HepG2 (cell line): ENCODE measurements around the gene C17orf58. TPM values are rescaled to one million over a fixed set of nuclear protein-coding genes. Genes with fewer than 3 reads are reported as not detected.
A peak's percentile ranks its signal among the peaks of the same experiment; 100 is the strongest.

Experiments used
- KMT2A ChIP-seq: sonication (generic); formaldehyde crosslinking; IDR thresholded peaks from 2 replicates; pipeline ENCODE4 v1.4.0; 2020; ENCODE audit warnings: missing genetic modification reagents
- SKI ChIP-seq: fragments of 450-650 bp; IDR thresholded peaks from one replicate; pipeline ENCODE4 v1.6.1; 2018; ENCODE audit warnings: mild to moderate bottlenecking; ENCODE audit not compliant: partially characterized antibody
- TBX2 ChIP-seq: sonication (generic); formaldehyde crosslinking; IDR thresholded peaks from 2 replicates; pipeline ENCODE4 v1.5.0; 2020; ENCODE audit warnings: missing genetic modification reagents, mild to moderate bottlenecking, borderline replicate concordance
- ZKSCAN8 ChIP-seq: IDR thresholded peaks from 2 replicates; pipeline ENCODE4 v1.6.1; 2016; ENCODE audit warnings: borderline replicate concordance, missing genetic modification reagents, missing compliant biosample characterization
- ZSCAN20 ChIP-seq: sonication (generic); formaldehyde crosslinking; IDR thresholded peaks from 2 replicates; pipeline ENCODE4 v1.4.0; 2020; ENCODE audit warnings: missing genetic modification reagents, mild to moderate bottlenecking, borderline replicate concordance
- polyA plus RNA-seq, 8 experiments: library from polyadenylated mRNA; depleted of rRNA in 3 of 8; stranded (reverse) in 7 of 8; unstranded in 1 of 8; fragments of >200 nt; fragmentation: Illumina TruSeq in 4 of 8; extraction: Trizol in 4 of 8; gene quantifications; 2 replicates each; pipeline versions ENCODE4 v1.2.1 to v1.2.3, GENCODE V29; 2011 to 2016; ENCODE audit warnings: low read depth in 4 of 8, missing spikeins in 1 of 8, mixed read lengths in 1 of 8; ENCODE audit not compliant: insufficient read depth in 1 of 8
- total RNA-seq, 5 experiments: library from RNA; depleted of rRNA; stranded (reverse); fragments of >200 nt; fragmentation: Illumina TruSeq; extraction: Trizol; gene quantifications; 2 replicates each; pipeline ENCODE4 v1.2.3, GENCODE V29; 2016; ENCODE audit warnings: low read depth in 1 of 5
- TF ChIP-seq, protein P1 (sequence below): sonication (generic); formaldehyde crosslinking; IDR thresholded peaks from 2 replicates; pipeline ENCODE4 v1.5.1; 2020; ENCODE audit warnings: missing genetic modification reagents, mild to moderate bottlenecking, borderline replicate concordance
- TF ChIP-seq, protein P2 (sequence below): sonication (generic); formaldehyde crosslinking; IDR thresholded peaks from 2 replicates; pipeline ENCODE4 v1.4.0; 2020; ENCODE audit warnings: missing genetic modification reagents
- TF ChIP-seq, protein P3 (sequence below), 2 experiments: sonication (generic) in 1 of 2; formaldehyde crosslinking in 1 of 2; IDR thresholded peaks; 2 replicates each; pipeline versions ENCODE4 v1.4.0 to v1.6.1; 2018 to 2020; ENCODE audit warnings: missing genetic modification reagents in 2 of 2, borderline replicate concordance in 1 of 2, low read depth in 1 of 2, mild to moderate bottlenecking in 1 of 2, missing biosample characterization in 1 of 2
- TF ChIP-seq, protein P4 (sequence below): sonication (generic); formaldehyde crosslinking; IDR thresholded peaks from 2 replicates; pipeline ENCODE4 v1.5.1; 2020; ENCODE audit warnings: mild to moderate bottlenecking, missing genetic modification reagents, moderate library complexity
- TF ChIP-seq, protein P5 (sequence below): sonication (generic); formaldehyde crosslinking; conservative IDR thresholded peaks from 2 replicates; pipeline ENCODE4 v1.8.0; 2022; ENCODE audit warnings: mild to moderate bottlenecking, moderate library complexity, missing genetic modification reagents
- TF ChIP-seq, protein P6 (sequence below): sonication (generic); formaldehyde crosslinking; IDR thresholded peaks from 2 replicates; pipeline ENCODE4 v1.4.0; 2020; ENCODE audit warnings: missing genetic modification reagents

Gene C17orf58
- total and polyA plus RNA-seq, 2 of the 13 experiments (the other 11 are each of a cell fraction or from before 2014, with no cell fraction given) = 15.6 to 15.8 TPM

DNA sequence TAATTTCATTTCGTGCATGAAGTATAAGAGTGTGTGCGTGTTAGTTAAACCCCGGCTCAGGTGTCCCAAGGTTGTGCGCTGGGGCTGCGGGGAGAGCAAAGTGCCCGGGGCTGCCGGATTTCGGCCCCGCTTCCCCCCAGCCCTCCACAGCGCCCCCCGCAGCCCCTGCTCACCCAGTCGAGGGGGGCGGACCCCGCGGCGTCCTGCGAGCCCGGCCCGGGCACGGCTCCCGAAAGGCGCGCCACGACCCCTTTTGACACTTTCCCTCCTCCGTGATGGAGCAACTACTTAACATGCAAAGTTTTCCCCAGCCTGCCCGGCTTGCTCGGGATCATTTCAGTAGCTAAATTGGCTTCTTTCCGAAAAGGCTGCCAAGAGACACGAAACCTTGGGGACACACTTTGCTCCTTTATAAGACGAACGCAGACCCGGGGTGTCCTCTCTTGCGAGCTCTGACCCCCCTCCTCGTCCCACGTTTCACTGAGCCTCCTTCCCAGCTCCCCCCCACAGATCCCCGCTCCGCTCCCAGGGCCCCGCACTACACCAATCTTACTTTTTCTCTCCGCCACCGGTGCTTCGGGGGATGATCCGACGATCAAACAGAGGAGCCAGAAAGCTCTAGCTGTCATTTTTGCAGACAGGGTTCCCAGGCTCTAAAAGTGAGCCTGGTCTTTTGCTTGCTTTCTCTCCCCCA, 552 bp downstream of the C17orf58 start (continued):
- TF ChIP-seq, protein P1, sequence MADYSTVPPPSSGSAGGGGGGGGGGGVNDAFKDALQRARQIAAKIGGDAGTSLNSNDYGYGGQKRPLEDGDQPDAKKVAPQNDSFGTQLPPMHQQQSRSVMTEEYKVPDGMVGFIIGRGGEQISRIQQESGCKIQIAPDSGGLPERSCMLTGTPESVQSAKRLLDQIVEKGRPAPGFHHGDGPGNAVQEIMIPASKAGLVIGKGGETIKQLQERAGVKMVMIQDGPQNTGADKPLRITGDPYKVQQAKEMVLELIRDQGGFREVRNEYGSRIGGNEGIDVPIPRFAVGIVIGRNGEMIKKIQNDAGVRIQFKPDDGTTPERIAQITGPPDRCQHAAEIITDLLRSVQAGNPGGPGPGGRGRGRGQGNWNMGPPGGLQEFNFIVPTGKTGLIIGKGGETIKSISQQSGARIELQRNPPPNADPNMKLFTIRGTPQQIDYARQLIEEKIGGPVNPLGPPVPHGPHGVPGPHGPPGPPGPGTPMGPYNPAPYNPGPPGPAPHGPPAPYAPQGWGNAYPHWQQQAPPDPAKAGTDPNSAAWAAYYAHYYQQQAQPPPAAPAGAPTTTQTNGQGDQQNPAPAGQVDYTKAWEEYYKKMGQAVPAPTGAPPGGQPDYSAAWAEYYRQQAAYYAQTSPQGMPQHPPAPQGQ = no peak
- TF ChIP-seq KMT2A (CRISPR knock-in tag) = no peak
- TF ChIP-seq SKI = no peak
- TF ChIP-seq TBX2 = no peak
- TF ChIP-seq, protein P2, sequence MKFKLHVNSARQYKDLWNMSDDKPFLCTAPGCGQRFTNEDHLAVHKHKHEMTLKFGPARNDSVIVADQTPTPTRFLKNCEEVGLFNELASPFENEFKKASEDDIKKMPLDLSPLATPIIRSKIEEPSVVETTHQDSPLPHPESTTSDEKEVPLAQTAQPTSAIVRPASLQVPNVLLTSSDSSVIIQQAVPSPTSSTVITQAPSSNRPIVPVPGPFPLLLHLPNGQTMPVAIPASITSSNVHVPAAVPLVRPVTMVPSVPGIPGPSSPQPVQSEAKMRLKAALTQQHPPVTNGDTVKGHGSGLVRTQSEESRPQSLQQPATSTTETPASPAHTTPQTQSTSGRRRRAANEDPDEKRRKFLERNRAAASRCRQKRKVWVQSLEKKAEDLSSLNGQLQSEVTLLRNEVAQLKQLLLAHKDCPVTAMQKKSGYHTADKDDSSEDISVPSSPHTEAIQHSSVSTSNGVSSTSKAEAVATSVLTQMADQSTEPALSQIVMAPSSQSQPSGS = no peak
- TF ChIP-seq, protein P3, sequence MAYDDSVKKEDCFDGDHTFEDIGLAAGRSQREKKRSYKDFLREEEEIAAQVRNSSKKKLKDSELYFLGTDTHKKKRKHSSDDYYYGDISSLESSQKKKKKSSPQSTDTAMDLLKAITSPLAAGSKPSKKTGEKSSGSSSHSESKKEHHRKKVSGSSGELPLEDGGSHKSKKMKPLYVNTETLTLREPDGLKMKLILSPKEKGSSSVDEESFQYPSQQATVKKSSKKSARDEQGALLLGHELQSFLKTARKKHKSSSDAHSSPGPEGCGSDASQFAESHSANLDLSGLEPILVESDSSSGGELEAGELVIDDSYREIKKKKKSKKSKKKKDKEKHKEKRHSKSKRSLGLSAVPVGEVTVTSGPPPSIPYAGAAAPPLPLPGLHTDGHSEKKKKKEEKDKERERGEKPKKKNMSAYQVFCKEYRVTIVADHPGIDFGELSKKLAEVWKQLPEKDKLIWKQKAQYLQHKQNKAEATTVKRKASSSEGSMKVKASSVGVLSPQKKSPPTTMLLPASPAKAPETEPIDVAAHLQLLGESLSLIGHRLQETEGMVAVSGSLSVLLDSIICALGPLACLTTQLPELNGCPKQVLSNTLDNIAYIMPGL (CRISPR knock-in tag; IDR thresholded peaks at IDR 0.05; ENCODE audit: borderline replicate concordance in 1 of 2, low read depth in 1 of 2) = peak in 1 of 2 experiments; percentile 64; a peak in 2 of 4 replicates
- TF ChIP-seq, protein P4, sequence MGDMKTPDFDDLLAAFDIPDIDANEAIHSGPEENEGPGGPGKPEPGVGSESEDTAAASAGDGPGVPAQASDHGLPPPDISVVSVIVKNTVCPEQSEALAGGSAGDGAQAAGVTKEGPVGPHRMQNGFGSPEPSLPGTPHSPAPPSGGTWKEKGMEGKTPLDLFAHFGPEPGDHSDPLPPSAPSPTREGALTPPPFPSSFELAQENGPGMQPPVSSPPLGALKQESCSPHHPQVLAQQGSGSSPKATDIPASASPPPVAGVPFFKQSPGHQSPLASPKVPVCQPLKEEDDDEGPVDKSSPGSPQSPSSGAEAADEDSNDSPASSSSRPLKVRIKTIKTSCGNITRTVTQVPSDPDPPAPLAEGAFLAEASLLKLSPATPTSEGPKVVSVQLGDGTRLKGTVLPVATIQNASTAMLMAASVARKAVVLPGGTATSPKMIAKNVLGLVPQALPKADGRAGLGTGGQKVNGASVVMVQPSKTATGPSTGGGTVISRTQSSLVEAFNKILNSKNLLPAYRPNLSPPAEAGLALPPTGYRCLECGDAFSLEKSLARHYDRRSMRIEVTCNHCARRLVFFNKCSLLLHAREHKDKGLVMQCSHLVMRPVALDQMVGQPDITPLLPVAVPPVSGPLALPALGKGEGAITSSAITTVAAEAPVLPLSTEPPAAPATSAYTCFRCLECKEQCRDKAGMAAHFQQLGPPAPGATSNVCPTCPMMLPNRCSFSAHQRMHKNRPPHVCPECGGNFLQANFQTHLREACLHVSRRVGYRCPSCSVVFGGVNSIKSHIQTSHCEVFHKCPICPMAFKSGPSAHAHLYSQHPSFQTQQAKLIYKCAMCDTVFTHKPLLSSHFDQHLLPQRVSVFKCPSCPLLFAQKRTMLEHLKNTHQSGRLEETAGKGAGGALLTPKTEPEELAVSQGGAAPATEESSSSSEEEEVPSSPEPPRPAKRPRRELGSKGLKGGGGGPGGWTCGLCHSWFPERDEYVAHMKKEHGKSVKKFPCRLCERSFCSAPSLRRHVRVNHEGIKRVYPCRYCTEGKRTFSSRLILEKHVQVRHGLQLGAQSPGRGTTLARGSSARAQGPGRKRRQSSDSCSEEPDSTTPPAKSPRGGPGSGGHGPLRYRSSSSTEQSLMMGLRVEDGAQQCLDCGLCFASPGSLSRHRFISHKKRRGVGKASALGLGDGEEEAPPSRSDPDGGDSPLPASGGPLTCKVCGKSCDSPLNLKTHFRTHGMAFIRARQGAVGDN (CRISPR knock-in tag) = peak; percentile 58
- TF ChIP-seq, protein P5, sequence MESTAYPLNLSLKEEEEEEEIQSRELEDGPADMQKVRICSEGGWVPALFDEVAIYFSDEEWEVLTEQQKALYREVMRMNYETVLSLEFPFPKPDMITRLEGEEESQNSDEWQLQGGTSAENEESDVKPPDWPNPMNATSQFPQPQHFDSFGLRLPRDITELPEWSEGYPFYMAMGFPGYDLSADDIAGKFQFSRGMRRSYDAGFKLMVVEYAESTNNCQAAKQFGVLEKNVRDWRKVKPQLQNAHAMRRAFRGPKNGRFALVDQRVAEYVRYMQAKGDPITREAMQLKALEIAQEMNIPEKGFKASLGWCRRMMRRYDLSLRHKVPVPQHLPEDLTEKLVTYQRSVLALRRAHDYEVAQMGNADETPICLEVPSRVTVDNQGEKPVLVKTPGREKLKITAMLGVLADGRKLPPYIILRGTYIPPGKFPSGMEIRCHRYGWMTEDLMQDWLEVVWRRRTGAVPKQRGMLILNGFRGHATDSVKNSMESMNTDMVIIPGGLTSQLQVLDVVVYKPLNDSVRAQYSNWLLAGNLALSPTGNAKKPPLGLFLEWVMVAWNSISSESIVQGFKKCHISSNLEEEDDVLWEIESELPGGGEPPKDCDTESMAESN (CRISPR knock-in tag) = no peak
- TF ChIP-seq ZSCAN20 (CRISPR knock-in tag) = no peak
- TF ChIP-seq, protein P6, sequence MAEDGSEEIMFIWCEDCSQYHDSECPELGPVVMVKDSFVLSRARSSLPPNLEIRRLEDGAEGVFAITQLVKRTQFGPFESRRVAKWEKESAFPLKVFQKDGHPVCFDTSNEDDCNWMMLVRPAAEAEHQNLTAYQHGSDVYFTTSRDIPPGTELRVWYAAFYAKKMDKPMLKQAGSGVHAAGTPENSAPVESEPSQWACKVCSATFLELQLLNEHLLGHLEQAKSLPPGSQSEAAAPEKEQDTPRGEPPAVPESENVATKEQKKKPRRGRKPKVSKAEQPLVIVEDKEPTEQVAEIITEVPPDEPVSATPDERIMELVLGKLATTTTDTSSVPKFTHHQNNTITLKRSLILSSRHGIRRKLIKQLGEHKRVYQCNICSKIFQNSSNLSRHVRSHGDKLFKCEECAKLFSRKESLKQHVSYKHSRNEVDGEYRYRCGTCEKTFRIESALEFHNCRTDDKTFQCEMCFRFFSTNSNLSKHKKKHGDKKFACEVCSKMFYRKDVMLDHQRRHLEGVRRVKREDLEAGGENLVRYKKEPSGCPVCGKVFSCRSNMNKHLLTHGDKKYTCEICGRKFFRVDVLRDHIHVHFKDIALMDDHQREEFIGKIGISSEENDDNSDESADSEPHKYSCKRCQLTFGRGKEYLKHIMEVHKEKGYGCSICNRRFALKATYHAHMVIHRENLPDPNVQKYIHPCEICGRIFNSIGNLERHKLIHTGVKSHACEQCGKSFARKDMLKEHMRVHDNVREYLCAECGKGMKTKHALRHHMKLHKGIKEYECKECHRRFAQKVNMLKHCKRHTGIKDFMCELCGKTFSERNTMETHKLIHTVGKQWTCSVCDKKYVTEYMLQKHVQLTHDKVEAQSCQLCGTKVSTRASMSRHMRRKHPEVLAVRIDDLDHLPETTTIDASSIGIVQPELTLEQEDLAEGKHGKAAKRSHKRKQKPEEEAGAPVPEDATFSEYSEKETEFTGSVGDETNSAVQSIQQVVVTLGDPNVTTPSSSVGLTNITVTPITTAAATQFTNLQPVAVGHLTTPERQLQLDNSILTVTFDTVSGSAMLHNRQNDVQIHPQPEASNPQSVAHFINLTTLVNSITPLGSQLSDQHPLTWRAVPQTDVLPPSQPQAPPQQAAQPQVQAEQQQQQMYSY (CRISPR knock-in tag) = no peak
- TF ChIP-seq ZKSCAN8 = no peak
